Large intestine (tissue), 3 donors: ENCODE measurements around the gene MGAM2. TPM values are rescaled to one million over a fixed set of nuclear protein-coding genes. Genes with fewer than 3 reads are reported as not detected.

Experiments used
- DNase-seq, 2 donors: peaks; one replicate each; pipeline versions ENCODE4 v3.0.0 to v3.0.0-alpha.2; 2013
- H3K27ac ChIP-seq: one replicate; pipeline ENCODE4 v1.5.1; 2013; ENCODE audit warnings: low read length
- H3K27me3 ChIP-seq: 2 replicates; pipeline ENCODE4 v1.6.1; 2013; ENCODE audit warnings: low read length; ENCODE audit not compliant: control insufficient read depth, insufficient read depth
- H3K36me3 ChIP-seq: 2 replicates; pipeline ENCODE4 v1.6.1; 2013; ENCODE audit warnings: low read length; ENCODE audit not compliant: control insufficient read depth, insufficient read depth
- H3K4me1 ChIP-seq: one replicate; pipeline ENCODE4 v1.6.1; 2013; ENCODE audit warnings: low read length; ENCODE audit not compliant: control insufficient read depth, insufficient read depth
- H3K4me3 ChIP-seq: one replicate; pipeline ENCODE4 v1.5.1; 2013; ENCODE audit warnings: low read length
- H3K9me3 ChIP-seq: one replicate; pipeline ENCODE4 v1.6.1; 2013; ENCODE audit warnings: mild to moderate bottlenecking, low read depth, low read length, moderate library complexity; ENCODE audit not compliant: control insufficient read depth
- WGBS: methylation state at CpG from one replicate; pipeline ENCODE4 v1.1.5; 2013; ENCODE audit warnings: low lambda C conversion rate; ENCODE audit not compliant: insufficient coverage; 5-methylcytosine and 5-hydroxymethylcytosine counted together
- polyA plus RNA-seq: library from polyadenylated mRNA; unstranded; fragments of 120-200 nt; gene quantifications from one replicate; pipeline ENCODE4 v1.2.1, GENCODE V29; 2013

The MGAM2 gene
- polyA plus RNA-seq, 1 donor, result 53.8 TPM

DNA sequence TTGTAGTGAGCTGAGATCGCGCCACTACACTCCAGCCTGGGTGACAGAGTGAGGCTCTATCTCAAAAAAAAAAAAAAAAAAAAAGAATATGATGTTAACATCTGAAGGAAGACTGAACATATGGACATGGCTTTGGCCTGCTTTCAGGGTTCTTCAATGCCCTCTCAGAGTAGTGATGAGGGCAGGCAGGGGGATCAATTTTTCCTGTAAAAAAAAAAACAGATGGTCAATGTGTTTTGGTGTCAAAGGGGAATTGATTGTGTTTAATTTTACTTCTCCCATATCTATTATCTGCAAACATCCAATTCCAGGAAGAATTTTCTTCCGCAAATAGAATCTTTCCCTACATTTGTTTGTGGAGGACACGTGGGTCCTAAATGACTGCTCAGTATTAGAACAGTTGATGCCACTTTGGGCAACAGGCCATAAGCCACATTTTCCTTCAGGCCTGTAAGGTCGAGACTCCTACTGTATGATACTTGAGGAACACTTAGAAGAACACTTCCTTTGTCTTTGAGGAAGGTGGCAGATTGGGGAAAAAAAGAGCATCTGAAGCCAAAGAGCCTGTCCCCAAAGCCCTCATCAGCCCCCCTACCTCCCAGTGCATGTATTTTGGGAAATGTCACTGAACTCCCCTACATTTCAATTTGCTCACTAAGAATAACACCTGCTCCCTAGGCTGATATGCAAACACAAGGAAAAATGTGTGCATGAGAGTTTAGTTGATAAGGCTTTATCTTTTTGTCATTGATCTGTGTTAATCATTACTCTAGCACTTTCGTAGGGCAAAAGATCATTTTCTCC, 28.3 kb downstream of the MGAM2 start:
- no peak overlapping the region for H3K4me3 ChIP-seq
- H3K4me1 ChIP-seq, result peaks cover 31% of the 10 kb centered on the region
- H3K27me3 ChIP-seq, result no peaks in the 10 kb centered on the region
- whole genome bisulfite sequencing, result no CpG with 5 or more reads among the region's 6 CpGs
- no peaks in the 10 kb centered on the region for H3K9me3 ChIP-seq
- peak; percentile 19 to 65 for DNase-seq
- peaks cover 25% of the 10 kb centered on the region for H3K36me3 ChIP-seq
- H3K27ac ChIP-seq, result peak overlapping the region; percentile 48

DNA sequence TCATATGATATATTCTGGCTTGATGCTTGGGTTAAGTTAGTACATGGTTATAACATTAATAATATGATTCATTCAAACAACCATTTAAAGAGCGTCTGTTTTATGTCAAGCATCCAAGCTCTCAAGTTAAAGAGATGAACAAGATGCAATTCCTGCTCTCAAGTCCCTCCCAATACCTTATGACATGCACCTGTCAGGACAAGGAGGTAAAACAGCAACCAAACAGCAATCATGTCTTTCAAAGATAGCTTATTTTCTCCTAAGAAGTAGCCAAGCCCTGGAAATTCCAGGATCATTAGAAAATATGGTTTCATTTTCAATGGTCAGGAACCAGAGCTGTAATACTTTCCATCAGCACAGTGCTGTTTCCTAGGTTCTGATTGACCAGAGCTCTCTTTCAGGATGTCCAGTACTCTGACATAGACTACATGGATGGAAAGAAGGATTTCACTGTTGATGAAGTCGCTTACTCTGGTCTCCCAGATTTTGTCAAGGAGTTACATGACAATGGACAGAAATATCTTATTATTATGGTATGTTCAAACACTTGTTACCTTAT, 29.0 kb downstream of the MGAM2 start:
- 0% methylated on average over 1 of the region's 2 CpGs for WGBS
- Histone ChIP-seq H3K27ac (peak overlapping the region; percentile 48), H3K9me3 (no peaks in the 10 kb centered on the region), H3K36me3 (peaks cover 27% of the 10 kb centered on the region), H3K4me1 (peaks cover 31% of the 10 kb centered on the region), H3K4me3 (no peak overlapping the region), H3K27me3 (no peaks in the 10 kb centered on the region)
- DNase-seq, result no peak

DNA sequence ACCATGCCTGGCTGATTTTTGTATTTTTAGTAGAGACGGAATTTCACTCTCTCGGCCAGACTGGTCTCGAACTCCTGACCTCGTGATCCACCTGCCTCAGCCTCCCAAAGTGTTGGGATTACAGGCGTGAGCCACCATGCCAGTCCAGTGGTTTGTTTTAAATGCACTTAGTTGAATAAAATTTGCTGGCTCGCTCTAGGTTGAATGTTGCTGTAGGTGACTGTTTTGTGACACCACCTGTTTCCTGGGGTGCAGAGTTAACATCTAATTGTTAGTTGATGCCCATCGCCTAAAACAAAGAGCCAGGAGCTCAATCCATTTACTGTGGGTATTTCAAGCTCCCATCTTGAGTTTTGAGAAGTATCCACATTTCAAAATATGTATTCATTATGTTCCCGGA, 31.2 kb downstream of the MGAM2 start:
- Histone ChIP-seq H3K27me3 (no peaks in the 10 kb centered on the region), H3K4me3 (no peak overlapping the region), H3K4me1 (peaks cover 31% of the 10 kb centered on the region), H3K27ac (no peak overlapping the region), H3K9me3 (no peaks in the 10 kb centered on the region), H3K36me3 (peaks cover 30% of the 10 kb centered on the region)
- 100% methylated on average over 1 of the region's 8 CpGs for WGBS
- no peak for DNase-seq

DNA sequence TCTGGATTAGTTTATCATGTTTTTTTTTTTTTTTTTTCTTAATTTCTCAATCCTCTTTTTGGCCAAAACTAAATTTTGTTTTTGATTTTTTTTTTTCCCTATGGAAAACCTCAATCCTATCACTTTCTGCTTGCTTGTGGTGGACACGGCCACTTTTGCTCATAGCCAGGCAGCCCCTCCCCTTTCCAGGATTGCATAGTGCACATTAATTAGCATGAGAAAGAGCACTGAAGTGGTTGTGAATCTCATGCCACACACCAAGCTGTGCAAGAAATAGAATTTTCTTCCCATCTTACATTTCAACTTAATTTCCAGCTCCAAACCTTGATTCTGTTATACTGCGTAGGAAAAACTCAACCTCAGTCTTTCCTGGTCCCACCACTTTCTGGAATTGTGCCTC, 34.6 kb downstream of the MGAM2 start:
- no peak for DNase-seq
- H3K4me1 ChIP-seq, result peaks cover 10% of the 10 kb centered on the region
- no peaks in the 10 kb centered on the region for H3K27me3 ChIP-seq
- peaks cover 3% of the 10 kb centered on the region for H3K9me3 ChIP-seq
- no peak overlapping the region for H3K27ac ChIP-seq
- WGBS, result 100% methylated on average over 1 of the region's 2 CpGs
- H3K36me3 ChIP-seq, result peaks cover 34% of the 10 kb centered on the region
- no peak overlapping the region for H3K4me3 ChIP-seq

DNA sequence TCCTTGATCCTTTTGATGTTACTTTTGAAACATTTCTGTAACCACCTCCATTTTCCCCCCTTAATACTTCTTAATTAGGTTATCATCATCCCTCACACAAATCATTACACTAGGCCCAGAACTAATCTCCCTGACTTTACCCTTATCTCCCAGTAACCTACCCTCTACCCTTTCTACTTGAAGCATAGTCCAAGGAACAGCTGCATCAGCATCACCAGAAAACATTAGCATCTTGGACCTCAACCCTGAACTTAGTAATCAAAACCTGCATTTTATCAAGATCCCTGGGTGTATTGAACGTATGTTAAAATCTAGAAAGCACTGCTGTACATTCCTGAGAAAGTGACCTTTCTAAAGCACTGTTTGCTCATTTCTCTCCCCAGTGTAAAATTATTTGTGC, 38.8 kb downstream of the MGAM2 start:
- WGBS, result no CpG with 5 or more reads among the region's 1 CpG
- Histone ChIP-seq H3K9me3 (peaks cover 3% of the 10 kb centered on the region), H3K27ac (peak overlapping the region; percentile 61)

DNA sequence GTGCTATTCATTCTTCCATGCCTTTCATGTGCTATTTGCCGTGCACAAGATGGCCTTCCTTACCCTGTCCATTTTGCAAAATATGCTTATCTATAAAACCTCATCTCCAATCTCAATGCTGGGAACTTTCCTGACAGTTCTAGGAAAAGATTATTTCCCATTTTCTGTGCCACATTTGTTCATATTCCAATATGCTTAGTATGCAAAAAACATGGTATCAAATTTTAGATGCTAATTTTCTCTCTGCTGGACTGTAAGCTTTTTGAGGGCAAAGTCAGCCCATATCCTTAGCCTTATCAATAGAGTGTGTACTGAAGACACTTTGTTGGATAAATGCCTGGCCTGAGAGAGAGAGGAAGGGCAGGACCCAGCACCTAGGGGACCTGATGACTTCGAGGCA, 39.4 kb downstream of the MGAM2 start:
- Histone ChIP-seq H3K4me3 (no peak overlapping the region), H3K27ac (peak overlapping the region; percentile 61), H3K27me3 (no peaks in the 10 kb centered on the region), H3K9me3 (peaks cover 3% of the 10 kb centered on the region), H3K36me3 (peaks cover 25% of the 10 kb centered on the region), H3K4me1 (peaks cover 28% of the 10 kb centered on the region)
- 86% methylated on average over 1 of the region's 2 CpGs for WGBS
- no peak for DNase-seq

More for the DNA sequence above, 38.8 kb downstream of the MGAM2 start:
- H3K27me3 ChIP-seq, result no peaks in the 10 kb centered on the region
- no peak overlapping the region for H3K4me3 ChIP-seq
- H3K4me1 ChIP-seq, result peaks cover 28% of the 10 kb centered on the region
- H3K36me3 ChIP-seq, result peaks cover 28% of the 10 kb centered on the region
- DNase-seq, result peak; percentile 64 to 79

DNA sequence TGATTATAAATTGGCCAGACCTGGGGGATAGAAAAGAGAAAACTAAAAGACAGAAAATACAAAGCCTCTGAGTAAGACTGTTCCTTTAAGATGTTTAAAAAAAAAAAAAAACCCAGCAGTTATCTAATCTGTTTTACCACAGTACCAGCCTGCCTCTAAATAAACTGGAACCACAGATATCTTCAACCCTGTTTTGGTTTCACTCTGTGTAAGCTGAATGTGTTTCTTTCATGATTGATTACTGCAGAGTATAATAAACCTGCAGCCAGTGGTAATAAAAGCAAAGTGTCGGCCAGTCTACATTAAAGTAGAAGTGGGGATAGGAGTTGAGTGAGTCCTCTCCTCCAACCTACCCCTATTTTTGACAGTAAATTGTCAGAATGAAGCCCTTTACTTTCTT, 40.6 kb downstream of the MGAM2 start:
- H3K4me3 ChIP-seq, result no peak overlapping the region
- no peaks in the 10 kb centered on the region for H3K27me3 ChIP-seq
- peaks cover 3% of the 10 kb centered on the region for H3K9me3 ChIP-seq
- H3K27ac ChIP-seq, result peak overlapping the region; percentile 84
- WGBS, result 0% methylated on average over 1 of the region's 1 CpG
- H3K36me3 ChIP-seq, result peaks cover 21% of the 10 kb centered on the region
- DNase-seq, result peak; percentile 62 to 87
- peaks cover 28% of the 10 kb centered on the region for H3K4me1 ChIP-seq

DNA sequence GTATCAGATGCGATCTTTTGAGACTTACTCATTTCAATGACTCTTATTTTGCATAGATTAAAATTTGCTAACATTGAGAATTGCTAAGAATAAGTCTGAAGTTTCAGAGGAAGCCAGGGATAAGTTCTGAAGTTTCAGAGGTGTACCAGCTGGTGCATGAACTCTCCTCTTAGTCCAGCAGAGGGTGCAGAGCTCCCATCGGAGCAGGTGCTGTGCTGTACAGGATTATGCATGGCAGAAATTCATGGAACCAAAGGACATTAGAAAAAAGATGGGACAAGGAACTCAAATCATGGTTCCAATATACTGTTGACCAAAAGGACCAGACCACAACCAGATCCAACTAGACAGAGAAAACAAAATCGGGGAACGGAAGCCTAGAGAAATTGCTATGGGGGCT, 41.9 kb downstream of the MGAM2 start:
- Histone ChIP-seq H3K4me1 (peaks cover 28% of the 10 kb centered on the region), H3K36me3 (peaks cover 18% of the 10 kb centered on the region), H3K9me3 (no peaks in the 10 kb centered on the region), H3K4me3 (no peak overlapping the region), H3K27me3 (no peaks in the 10 kb centered on the region), H3K27ac (peak overlapping the region; percentile 84)
- 96% methylated on average over 3 of the region's 4 CpGs for WGBS
- peak; percentile 21 to 43 for DNase-seq

DNA sequence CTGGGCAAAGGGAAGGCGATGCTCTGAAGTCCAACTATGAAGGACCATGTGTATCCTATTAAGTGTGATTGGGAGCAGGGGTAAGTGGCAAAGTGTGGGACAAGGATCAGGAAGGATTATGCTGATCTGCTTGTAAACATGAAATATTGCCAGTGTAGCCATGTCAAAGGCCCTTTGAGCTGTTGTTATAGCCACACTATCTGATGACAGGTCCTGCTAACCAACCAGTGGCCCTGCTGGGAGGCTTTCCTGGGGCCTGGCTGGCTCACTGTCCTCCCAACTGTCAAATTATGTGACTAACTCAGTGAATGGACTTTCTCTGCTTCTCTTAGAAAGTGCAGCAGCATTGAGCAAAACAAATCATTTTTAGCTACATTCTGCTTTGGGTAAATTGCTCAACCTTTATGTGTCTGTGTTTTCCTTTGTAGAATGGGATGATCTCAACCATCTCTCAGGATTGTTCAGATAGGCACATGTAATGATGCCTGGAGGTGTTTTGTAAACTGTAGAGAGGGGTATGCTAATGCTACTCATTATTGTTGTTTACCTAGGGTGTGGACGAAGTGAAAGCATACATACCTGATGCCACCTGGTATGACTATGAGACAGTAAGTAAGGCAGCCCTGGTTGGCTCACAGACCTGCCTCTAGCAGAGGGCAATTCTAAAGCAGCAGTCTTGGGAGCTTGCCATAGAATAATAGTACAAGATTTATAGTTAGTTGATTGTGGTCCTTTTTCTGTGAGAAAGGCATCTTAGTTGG, 47.4 kb downstream of the MGAM2 start:
- no peak overlapping the region for H3K27ac ChIP-seq
- WGBS, result no CpG with 5 or more reads among the region's 2 CpGs
- H3K9me3 ChIP-seq, result no peaks in the 10 kb centered on the region
- H3K27me3 ChIP-seq, result no peaks in the 10 kb centered on the region
- DNase-seq, result peak; percentile 11 to 55
- no peak overlapping the region for H3K4me3 ChIP-seq
- H3K4me1 ChIP-seq, result peaks cover 1% of the 10 kb centered on the region
- peaks cover 46% of the 10 kb centered on the region for H3K36me3 ChIP-seq

DNA sequence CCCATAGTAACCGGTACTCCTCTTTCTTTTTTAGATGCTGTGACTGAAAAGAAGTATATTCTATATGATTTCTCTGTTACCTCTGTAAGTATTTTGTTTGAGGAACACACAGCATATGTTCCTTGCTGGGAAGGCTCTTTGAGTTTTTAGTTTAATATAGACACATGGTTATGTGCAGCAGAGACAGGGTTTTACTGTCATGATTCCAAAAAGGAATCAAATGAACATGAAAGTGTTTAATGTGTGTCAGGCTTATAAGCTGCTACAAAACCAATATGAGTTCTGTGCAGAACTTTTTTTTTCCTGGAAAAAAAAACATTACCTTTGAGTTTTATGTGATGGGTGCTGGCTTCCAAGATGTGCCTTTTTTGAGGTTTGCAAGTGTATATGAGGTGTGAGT, 50.4 kb downstream of the MGAM2 start:
- Histone ChIP-seq H3K27ac (no peak overlapping the region), H3K4me1 (no peaks in the 10 kb centered on the region), H3K9me3 (no peaks in the 10 kb centered on the region), H3K36me3 (peaks cover 62% of the 10 kb centered on the region), H3K27me3 (no peaks in the 10 kb centered on the region), H3K4me3 (no peak overlapping the region)
- no peak for DNase-seq
- 100% methylated on average over 1 of the region's 1 CpG for WGBS
